Measurements from ENCODE around the gene UNC13D.
"Not testable (repeated sequence)": the region's sequence is repeated elsewhere in the genome, so short reads cannot be mapped to it uniquely, and the experiment has no call there.

UNC13D gene

DNA sequence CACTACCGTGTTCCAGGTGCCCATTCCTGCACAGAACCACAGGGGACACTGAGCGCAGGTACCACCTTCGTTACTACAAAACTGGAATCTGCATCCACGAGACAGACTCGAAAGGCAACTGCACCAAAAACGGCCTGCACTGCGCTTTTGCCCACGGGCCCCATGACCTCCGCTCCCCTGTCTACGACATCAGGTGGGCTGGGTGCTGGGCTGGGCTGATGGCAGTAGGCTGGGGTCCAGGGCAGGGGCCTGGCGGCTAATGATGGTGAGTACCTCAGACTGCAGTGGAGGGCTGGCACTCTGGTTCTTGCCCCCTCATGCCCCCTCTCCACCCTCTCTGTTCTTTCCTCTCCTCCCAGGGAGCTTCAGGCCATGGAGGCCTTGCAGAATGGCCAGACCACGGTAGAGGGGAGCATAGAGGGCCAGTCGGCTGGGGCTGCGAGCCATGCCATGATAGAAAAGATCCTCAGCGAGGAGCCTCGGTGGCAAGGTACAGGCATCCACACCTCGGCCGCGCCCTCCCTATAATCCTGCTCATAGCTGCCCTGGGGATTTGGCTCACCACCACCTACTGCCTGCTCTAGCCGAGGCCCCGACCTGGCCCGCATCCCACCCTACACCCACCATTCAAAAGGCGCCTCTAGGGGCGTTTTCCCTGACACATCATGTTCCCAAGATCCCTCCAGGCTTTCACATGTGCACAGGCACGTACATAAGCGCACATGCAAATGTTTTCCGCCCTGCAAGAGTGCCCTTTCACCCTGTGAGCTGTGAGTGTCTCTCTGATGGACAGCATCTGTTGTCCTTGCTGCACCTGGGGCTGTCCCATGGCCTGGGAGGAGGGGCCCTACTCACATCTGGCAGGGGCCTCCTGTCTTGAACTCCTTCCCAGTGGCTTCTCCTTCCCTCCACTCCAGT lies 31.8 kb downstream of the UNC13D start:
- no peak for DNase-seq (ENCODE audit: low read depth, low spot score)
- no peak overlapping the region for H3K4me3 ChIP-seq (ENCODE audit: low read length)

DNA sequence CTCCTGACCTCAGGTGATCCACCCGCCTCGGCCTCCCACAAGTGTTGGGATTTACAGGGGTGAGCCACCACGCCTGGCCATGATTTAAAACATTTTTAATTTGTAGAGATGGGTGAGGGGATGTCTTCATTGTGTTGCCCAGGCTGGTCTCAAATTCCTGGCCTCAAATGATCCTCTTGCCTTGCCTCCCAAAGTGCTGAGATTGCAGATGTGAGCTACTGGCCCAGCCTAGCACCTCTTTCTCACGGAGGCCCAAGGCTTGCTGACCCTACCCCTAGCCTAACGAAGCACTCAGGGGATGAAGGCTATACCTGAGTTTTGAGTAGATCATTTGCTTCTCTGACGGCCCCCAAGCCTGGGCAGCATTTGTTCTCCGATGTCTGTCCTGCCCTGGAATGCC lies 33.0 kb downstream of the UNC13D start:
- DNase-seq (ENCODE audit: low read depth, low spot score): no peak
- H3K4me3 ChIP-seq (ENCODE audit: low read length): no peak overlapping the region

DNA sequence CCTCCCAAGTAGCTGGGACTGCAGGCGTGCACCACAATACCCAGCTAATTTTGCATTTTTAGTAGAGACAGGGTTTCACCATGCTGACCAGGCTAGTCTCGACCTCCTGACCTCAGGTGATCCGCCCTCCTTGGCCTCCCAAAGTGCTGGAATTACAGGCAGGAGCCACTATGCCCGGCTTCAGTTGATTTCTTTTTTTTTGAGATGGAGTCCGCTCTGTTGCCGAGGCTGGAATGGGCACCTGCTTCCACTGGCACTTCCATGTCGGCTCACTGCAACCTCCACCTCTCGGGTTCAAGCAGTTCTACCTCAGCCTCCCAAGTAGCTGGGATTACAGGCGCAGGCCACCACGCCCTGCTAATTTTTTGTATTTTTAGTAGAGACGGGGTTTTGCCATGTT lies 33.4 kb downstream of the UNC13D start:
- H3K4me3 ChIP-seq (ENCODE audit: low read length); DNase-seq (ENCODE audit: low read depth, low spot score): not testable (repeated sequence)

DNA sequence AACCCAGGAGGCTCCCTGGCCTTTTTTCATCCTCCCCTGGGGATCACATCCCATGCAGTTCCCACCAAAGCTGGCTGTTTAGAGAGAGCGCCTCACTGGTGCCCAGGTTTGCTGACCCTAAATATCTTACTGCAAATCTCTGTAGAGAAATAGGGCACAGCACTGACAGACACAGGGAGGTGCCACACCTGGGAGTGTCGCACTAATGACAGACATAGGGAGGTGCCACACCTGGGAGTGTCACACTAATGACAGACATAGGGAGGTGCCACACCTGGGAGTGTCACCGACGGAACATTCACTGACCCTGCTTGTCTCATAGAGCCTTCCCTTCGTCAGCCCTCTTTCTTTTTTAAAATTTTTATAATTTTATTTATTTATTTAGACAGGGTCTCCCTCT lies 34.0 kb downstream of the UNC13D start:
- DNase-seq (ENCODE audit: low read depth, low spot score): no peak
- H3K4me3 ChIP-seq (ENCODE audit: low read length): no peak overlapping the region

- no peak for DNase-seq (ENCODE audit: low read depth, low spot score)
- H3K4me3 ChIP-seq (ENCODE audit: low read length): no peak overlapping the region
Measured at GRCh38 chr17:75809631-75810111, 34.5 kb downstream of the UNC13D start.

DNA sequence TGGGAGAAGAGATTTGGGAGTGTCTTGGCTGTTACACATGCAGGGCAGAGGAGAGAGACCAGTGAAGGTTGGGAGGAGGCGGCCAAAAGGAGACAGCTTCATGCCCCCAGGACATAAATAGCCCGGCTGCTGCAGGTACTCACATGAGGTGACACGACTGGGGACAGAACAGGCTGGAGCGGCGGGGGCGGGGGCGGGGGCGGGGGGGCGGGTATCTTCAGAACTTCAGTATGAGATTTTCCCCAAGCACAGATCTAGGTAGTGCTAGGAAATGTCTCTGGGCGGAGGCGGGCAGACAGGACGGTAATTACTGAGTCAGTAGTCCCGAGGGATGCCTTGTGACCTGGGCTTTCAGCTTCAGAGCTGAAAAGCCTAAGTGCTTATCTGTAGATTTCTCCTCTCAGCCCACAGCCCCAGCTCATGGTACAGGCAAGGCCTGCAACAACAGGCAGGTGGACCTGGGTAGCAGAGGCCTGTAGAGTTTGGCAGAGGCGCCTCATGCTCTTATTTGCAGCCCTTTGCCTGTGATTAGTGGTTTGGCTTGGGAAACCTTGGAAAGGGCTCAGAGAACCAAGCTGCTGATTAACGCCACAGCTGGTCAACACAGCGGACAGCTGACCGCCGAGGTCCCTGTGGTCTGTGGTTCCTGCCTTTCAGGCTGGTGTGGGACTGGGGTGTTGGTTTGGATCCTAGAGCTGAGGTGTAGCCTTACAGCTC lies 35.1 kb downstream of the UNC13D start:
- no peak for DNase-seq (ENCODE audit: low read depth, low spot score)
- no peak overlapping the region for H3K4me3 ChIP-seq (ENCODE audit: low read length)

DNA sequence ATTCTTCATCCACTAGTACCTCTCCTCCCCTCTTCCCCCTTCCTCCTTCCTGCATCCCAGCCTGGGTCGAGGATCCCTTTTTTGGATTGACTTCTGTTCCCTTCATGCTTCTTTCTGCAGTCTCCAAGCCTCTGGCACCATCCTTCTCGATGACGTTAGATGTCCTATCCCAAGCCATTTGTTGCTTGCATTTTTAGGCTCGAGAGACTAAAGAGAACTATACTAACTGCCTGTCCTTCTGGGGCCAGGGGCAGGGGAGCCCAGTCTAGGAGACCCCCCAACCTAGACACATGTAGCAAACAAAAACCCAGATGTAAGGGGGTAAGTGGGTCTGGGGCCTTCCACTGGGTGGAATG lies 35.7 kb downstream of the UNC13D start:
- H3K4me3 ChIP-seq (ENCODE audit: low read length): no peak overlapping the region
- DNase-seq (ENCODE audit: low read depth, low spot score): no peak

- H3K4me3 ChIP-seq (ENCODE audit: low read length): no peak overlapping the region
Measured at GRCh38 chr17:75807861-75808260, 36.3 kb downstream of the UNC13D start.

DNA sequence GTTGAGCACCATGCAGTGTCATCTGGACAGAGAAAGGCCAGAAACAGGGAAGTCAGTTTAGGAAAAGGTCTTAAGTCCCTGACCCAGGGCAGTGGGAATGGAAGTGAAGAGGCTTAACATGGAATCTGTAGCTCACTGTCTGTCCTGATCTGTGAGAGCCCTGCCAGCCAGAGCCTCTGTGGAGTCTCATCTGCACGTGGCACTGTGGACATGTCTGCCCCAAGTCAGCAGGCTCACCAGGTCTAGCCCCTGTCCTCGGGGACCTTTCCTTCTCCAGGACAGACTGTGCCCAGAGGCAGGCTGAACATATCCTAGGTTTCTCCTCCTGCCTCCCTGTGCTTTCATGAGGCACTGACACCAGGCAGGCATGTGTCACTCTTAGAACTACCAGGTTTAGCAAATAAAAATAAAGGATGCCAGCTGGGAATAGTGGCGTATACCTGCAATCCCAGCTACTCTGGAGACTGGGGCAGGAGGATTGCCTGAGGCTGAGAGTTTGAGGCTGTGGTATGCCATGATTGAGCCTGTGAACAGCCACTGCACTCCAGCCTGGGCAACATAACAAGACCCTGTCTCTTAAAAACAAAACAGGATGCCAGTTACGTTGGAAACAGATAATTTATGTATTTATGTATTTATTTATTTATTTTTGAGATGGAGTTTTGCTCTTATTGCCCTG lies 37.2 kb downstream of the UNC13D start:
- DNase-seq (ENCODE audit: low read depth, low spot score): no peak
- no peak overlapping the region for H3K4me3 ChIP-seq (ENCODE audit: low read length)

More at GRCh38 chr17:75807861-75808260, 36.3 kb downstream of the UNC13D start:
- DNase-seq (ENCODE audit: low read depth, low spot score): no peak

DNA sequence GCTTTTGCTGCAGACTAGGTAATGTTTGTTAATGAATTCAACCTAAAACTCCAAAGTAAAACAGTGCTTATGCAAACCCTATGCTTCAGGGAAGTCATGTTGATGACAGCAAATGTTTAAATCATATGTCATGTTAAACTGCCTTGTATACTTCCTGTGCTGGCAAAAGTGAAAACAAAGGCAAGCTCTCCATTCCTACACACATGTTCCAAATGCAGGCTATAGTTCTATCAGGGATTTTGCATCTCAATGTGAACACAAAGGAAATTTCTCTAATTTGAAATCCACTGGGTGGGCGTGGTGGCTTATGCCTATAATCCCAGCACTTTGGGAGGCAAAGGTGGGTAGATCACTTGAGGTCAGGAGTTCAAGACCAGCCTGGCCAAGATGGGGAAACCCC lies 40.3 kb downstream of the UNC13D start:
- no peak overlapping the region for H3K4me3 ChIP-seq (ENCODE audit: low read length)
- no peak for DNase-seq (ENCODE audit: low read depth, low spot score)

DNA sequence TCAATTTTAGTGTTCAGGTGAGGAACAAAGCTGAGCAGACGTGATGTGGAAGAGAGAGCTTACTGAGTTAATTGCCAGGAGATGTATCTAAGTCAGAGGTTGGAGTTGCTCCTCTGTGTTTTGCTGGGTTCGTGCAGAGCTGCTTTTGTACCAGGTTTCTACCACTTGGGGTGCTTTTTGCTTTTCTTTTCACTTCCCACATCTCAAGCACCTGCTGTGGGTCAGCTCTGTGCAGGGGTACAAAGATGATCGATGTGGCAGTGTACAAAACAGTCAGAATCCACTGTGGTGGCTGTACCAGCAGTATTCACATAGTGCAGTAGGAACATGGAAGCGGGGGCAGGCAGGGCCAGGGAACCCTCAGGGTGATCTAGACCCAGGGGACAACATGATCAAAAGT lies 44.8 kb downstream of the UNC13D start:
- DNase-seq (ENCODE audit: low read depth, low spot score): no peak
- no peak overlapping the region for H3K4me3 ChIP-seq (ENCODE audit: low read length)

DNA sequence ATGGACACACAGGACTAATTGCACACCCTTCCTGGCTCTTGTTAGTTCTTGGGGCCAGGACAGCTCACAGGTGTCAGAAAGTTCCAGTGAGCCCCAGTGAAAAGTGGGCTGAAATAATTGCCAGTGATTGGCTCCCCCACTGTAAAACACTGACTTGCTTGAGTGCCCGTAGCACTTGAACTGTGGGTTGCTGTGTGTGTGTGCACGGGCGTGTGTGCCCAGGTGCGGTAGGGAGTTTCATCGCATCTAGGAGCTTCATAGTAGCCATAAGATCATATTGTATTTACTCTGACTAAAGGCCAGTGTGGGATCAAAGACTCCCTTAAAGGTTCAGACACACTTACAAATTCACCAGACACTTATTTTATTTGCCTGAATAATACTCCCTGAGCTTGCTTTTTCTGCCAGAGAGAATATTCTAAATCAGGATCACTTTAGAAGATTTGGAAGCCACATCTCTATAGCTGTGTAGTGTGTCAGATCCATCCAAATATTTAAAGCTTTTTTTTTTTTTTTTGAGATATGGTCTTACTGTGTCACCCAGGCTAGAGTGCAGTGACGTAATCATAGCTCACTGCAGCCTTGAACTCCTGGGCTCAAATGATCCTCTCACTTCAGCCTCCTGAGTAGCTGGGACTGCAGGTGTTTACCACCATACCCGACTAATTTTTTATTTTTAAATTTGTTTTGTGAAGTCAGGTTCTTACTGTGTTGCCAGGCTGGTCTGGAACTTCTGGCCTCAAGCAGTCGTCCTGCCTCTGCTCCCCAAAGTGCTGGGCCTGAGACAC lies 48.2 kb downstream of the UNC13D start:
- DNase-seq (ENCODE audit: low read depth, low spot score): no peak
- no peak overlapping the region for H3K4me3 ChIP-seq (ENCODE audit: low read length)

- no peak overlapping the region for H3K4me3 ChIP-seq (ENCODE audit: low read length)
- no peak for DNase-seq (ENCODE audit: low read depth, low spot score)
Measured at GRCh38 chr17:75793460-75793859, 50.7 kb downstream of the UNC13D start.

- H3K4me3 ChIP-seq (ENCODE audit: low read length): no peak overlapping the region
- no peak for DNase-seq (ENCODE audit: low read depth, low spot score)
Measured at GRCh38 chr17:75791254-75791653, 53.0 kb downstream of the UNC13D start.

DNA sequence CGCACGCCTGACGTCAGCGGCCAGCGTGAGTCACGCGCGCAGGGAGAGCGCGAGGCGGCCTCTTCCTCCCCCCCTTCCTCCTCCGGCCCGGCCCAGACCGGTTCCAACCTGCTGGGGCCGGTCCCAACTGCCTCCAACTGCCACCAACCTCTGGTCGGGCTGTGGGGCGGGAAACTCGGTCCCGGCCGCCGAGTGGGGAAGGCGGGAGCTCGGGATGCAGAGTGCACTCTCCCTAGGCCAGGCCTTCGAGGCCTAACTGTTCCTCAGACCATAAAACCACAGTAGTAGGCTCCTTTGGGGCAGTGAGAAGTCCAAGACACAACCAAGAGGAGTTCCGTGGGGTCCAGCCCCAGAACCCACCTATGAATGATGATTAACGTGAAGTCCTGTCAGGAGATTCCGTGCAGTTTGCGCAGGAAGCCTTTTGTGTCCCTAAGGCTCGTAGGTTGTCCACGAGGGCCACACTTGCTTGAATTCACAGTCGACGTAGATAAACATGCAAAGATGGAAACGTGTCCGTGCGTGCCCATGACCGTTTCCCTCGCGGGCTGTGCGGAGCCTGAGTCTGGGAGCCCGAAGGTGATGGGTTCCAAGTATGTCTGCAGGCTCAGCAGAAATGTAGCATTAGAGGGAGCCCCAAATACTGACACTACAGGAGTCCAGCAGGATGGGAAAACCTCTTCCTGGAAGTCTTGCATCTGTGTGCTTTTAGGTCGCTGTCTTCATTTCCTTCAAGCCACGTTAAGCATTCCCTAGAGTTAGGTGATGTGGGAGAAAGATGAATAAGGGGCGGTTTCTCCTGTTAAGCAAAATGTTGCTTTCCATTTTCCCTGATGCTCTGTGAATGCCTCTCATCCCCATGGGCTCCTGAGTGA lies 59.0 kb downstream of the UNC13D start:
- DNase-seq (ENCODE audit: low read depth, low spot score): no peak

DNA sequence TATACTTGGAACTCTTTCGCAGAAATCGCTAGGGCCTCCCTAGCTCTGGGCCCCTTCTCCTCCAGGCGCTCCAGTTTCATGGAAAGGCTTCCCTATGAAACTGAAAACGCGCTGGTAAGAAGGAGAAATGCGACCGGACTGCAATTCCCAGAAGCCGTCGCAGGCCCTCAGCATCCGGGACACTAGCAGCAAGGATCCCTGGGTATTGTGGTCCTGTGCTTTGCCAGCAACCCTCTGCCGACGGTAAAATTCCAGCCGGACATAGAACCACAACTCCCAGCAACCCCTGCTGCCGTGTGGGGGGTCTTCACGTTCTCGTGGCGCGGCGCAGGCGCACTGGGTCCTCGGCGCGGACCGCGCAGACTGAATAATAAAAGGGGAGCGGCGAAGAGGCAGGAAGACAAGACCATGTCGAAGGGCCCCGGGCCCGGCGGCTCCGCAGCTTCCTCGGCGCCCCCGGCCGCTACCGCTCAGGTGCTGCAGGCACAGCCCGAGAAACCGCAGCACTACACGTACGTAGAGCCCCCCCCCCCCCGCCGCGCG lies 59.7 kb downstream of the UNC13D start, which contains the start of gene UNK:
Gene UNK, plus strand, starts transcription at position 334 of the 543 bp plus-strand sequence. Its CDS starts 75 bp downstream, at position 409.
- peak within 1 kb of the TSS; percentile 99 for H3K4me3 ChIP-seq (ENCODE audit: low read length)
- DNase-seq (ENCODE audit: low read depth, low spot score): peak; percentile 99

More for the DNA sequence above, 59.0 kb downstream of the UNC13D start:
- H3K4me3 ChIP-seq (ENCODE audit: low read length): peak overlapping the region; percentile 99

DNA sequence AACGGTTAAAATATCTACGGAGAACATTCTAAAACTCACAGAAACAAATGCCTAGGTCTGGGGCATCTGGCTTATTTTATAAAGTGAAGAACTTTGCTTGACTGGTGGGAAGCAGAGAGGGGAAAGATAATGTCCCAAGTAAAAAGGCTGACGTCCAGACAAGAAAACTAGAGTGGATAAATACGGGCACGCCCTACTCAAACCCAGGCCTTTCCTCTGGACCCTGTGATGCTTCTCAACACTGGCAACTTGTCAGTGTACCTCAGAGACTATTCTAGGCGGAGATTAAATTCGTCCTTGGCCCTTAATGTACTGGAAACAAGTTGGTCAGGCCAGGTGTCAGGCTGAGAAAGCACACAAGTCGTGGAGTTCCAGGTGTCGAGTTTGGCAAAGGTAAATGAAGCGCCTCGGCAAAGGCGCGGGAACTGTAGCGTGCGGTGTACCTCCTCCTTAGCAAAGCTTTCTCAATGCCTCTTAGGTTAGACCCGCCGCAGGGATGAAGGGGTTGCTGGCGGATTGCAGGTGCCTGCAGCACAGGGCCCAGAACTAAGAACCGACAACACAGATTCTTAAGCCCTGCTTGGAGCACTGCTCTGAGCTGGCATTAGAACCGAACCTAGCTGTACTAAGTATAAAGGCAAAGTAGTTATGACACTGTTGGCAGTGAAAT lies 60.3 kb downstream of the UNC13D start:
- no peak for DNase-seq (ENCODE audit: low read depth, low spot score)
- peak overlapping the region; percentile 99 for H3K4me3 ChIP-seq (ENCODE audit: low read length)
